ENCODE measurements around the gene P2RY14.

GRCh38 chr3:151275091-151275490 is 3.3 kb downstream of the P2RY14 start:
- no peak for TF ChIP-seq EZH2 (IDR thresholded peaks at IDR 0.05; ENCODE audit: insufficient read depth, poor library complexity, severe bottlenecking)
- no peak for TF ChIP-seq EZH2phosphoT487 (IDR thresholded peaks at IDR 0.05; ENCODE audit: insufficient read depth, low read depth)
